Esophagus muscularis mucosa (tissue), 4 donors: Measurements from ENCODE around the gene ARL15. TPM values are rescaled to one million over a fixed set of nuclear protein-coding genes. Genes with fewer than 3 reads are reported as not detected.

Experiments used
- DNase-seq: peaks from one replicate; pipeline ENCODE4 v3.0.0-alpha.2; 2017; ENCODE audit errors: extremely low spot score
- H3K27ac ChIP-seq, 4 donors: fragments of 200-600 bp; sonication (generic); replicated peaks in 1 of 4; 1 replicate in 3 of 4; 2 replicates in 1 of 4; pipeline ENCODE4 v1.5.1; 2016 to 2019; ENCODE audit warnings: mild to moderate bottlenecking in 1 of 4
- H3K27me3 ChIP-seq, 4 donors: fragments of 200-600 bp; sonication (generic); one replicate each; pipeline versions ENCODE4 v1.5.1 to v1.6.0; 2016 to 2019
- H3K36me3 ChIP-seq, 4 donors: fragments of 200-600 bp; sonication (generic); one replicate each; pipeline ENCODE4 v1.5.1; 2016 to 2019
- H3K4me1 ChIP-seq, 4 donors: fragments of 200-600 bp; sonication (generic); one replicate each; pipeline ENCODE4 v1.5.1; 2016 to 2019
- H3K4me3 ChIP-seq, 4 donors: fragments of 200-600 bp; sonication (generic); 1 replicate in 2 of 4; 2 replicates in 2 of 4; pipeline ENCODE4 v1.5.1; 2016 to 2019; ENCODE audit warnings: mild to moderate bottlenecking in 4 of 4, moderate library complexity in 1 of 4
- H3K9me3 ChIP-seq, 4 donors: fragments of 200-600 bp; sonication (generic); 1 replicate in 3 of 4; 2 replicates in 1 of 4; pipeline ENCODE4 v1.5.1; 2016 to 2019
- CTCF ChIP-seq, 3 experiments: fragments of 200-600 bp in 2 of 3; fragments of 450-650 bp in 1 of 3; sonication (generic) in 2 of 3; IDR thresholded peaks; one replicate each; pipeline ENCODE4 v1.5.1; 2017 to 2019; ENCODE audit warnings: antibody characterized with exemption in 3 of 3, mild to moderate bottlenecking in 2 of 3, moderate library complexity in 1 of 3
- EP300 ChIP-seq: sonication (generic); formaldehyde crosslinking; IDR thresholded peaks from one replicate; pipeline ENCODE4 v1.6.1; 2017; ENCODE audit warnings: antibody characterized with exemption
- POLR2A ChIP-seq: fragments of 450-650 bp; IDR thresholded peaks from one replicate; pipeline ENCODE4 v1.6.1; 2017; ENCODE audit warnings: antibody characterized with exemption, moderate library complexity, mild to moderate bottlenecking, low read depth
- POLR2AphosphoS5 ChIP-seq, 2 donors: sonication (generic); formaldehyde crosslinking; IDR thresholded peaks; one replicate each; pipeline ENCODE4 v1.6.1; 2017; ENCODE audit warnings: antibody characterized with exemption in 2 of 2
- WGBS: methylation state at CpG from one replicate; pipeline ENCODE4 v1.1.5; 2018; 5-methylcytosine and 5-hydroxymethylcytosine counted together
- intact Hi-C: fragments of 100-400 bp; cut with DNase I; formaldehyde crosslinking; loops from one replicate; pipeline ENCODE4 v1.15.1; 2023
- total RNA-seq, 4 donors: library from RNA; depleted of rRNA; stranded (reverse); fragments of >200 nt; gene quantifications; one replicate each; pipeline versions ENCODE4 v1.1.0 to v1.2.1, GENCODE V29; 2016

Gene ARL15
- total RNA-seq, 4 donors from 2014 or later = 11.6 to 21.6 (median 16.5) TPM

GRCh38 chr5:54148067-54148845 lies 162.1 kb downstream of the ARL15 start:
- intact Hi-C loops = no loop called here
- no peaks in the 10 kb centered on the region for H3K9me3 ChIP-seq
- WGBS = 67% methylated on average over 6 of the region's 6 CpGs

GRCh38 chr5:54146916-54147315 lies 163.5 kb downstream of the ARL15 start:
- DNase-seq = no peak
- Histone ChIP-seq H3K9me3 (no peaks in the 10 kb centered on the region), H3K36me3 (no peaks in the 10 kb centered on the region), H3K4me3 (no peak overlapping the region), H3K27me3 (no peaks in the 10 kb centered on the region), H3K27ac (no peak overlapping the region), H3K4me1 (peaks cover 9 to 25% (median 17%) of the 10 kb centered on the region in 4 donors)
- WGBS = 82% methylated on average over 1 of the region's 1 CpG
- no peak for TF ChIP-seq POLR2A
- TF ChIP-seq EP300 = no peak
- TF ChIP-seq POLR2AphosphoS5 (IDR thresholded peaks at IDR 0.05) = no peak
- no peak for TF ChIP-seq CTCF (IDR thresholded peaks at IDR 0.05)
- intact Hi-C loops = no loop called here

More at GRCh38 chr5:54148067-54148845, 162.1 kb downstream of the ARL15 start:
- no peak for DNase-seq
- Histone ChIP-seq H3K36me3 (no peaks in the 10 kb centered on the region), H3K4me1 (peaks cover 9 to 25% (median 17%) of the 10 kb centered on the region in 4 donors), H3K27me3 (no peaks in the 10 kb centered on the region), H3K27ac (no peak overlapping the region), H3K4me3 (no peak overlapping the region)
- TF ChIP-seq CTCF (IDR thresholded peaks at IDR 0.05) = no peak
- no peak for TF ChIP-seq POLR2AphosphoS5 (IDR thresholded peaks at IDR 0.05)
- TF ChIP-seq POLR2A = no peak
- TF ChIP-seq EP300 = no peak

- Histone ChIP-seq H3K9me3 (no peaks in the 10 kb centered on the region), H3K4me3 (no peak overlapping the region), H3K4me1 (peaks cover 9 to 25% (median 17%) of the 10 kb centered on the region in 4 donors), H3K27ac (no peak overlapping the region), H3K36me3 (no peaks in the 10 kb centered on the region), H3K27me3 (no peaks in the 10 kb centered on the region)
- DNase-seq = no peak
- TF ChIP-seq POLR2AphosphoS5 (IDR thresholded peaks at IDR 0.05) = no peak
- no peak for TF ChIP-seq CTCF (IDR thresholded peaks at IDR 0.05)
- no peak for TF ChIP-seq POLR2A
- intact Hi-C loops = no loop called here
- 78% methylated on average over 3 of the region's 3 CpGs for WGBS
Observed at GRCh38 chr5:54146390-54146789, 164.0 kb downstream of the ARL15 start.

GRCh38 chr5:54140247-54140840 lies 170.0 kb downstream of the ARL15 start:
- WGBS = 85% methylated on average over 2 of the region's 2 CpGs
- intact Hi-C loops = no loop called here
- TF ChIP-seq POLR2AphosphoS5 (IDR thresholded peaks at IDR 0.05) = no peak
- DNase-seq = no peak
- H3K36me3 ChIP-seq = no peaks in the 10 kb centered on the region
- H3K4me1 ChIP-seq = peaks cover 0 to 17% (median 11%) of the 10 kb centered on the region in 4 donors
- H3K27me3 ChIP-seq = no peaks in the 10 kb centered on the region
- no peak overlapping the region for H3K27ac ChIP-seq
- H3K4me3 ChIP-seq = no peak overlapping the region
- no peaks in the 10 kb centered on the region for H3K9me3 ChIP-seq

GRCh38 chr5:54136516-54137440 lies 173.6 kb downstream of the ARL15 start:
- no peak for TF ChIP-seq CTCF (IDR thresholded peaks at IDR 0.05)
- TF ChIP-seq POLR2AphosphoS5 (IDR thresholded peaks at IDR 0.05) = no peak
- TF ChIP-seq EP300 = no peak
- no peak for TF ChIP-seq POLR2A
- Histone ChIP-seq H3K9me3 (no peaks in the 10 kb centered on the region), H3K4me3 (no peak overlapping the region), H3K36me3 (no peaks in the 10 kb centered on the region), H3K27ac (no peak overlapping the region), H3K27me3 (no peaks in the 10 kb centered on the region), H3K4me1 (peaks cover 0 to 25% (median 16%) of the 10 kb centered on the region in 4 donors)
- DNase-seq = no peak
- WGBS = 73% methylated on average over 5 of the region's 5 CpGs
- intact Hi-C loops = no loop called here
